GM23338 (cell line): Measurements from ENCODE around the gene HSDL1.

Experiments used
- CTCF ChIP-seq, 2 experiments: fragments of 200-600 bp in 1 of 2; sonication (generic) in 1 of 2; conservative IDR thresholded peaks; 2 replicates each; pipeline versions ENCODE4 v1.5.1 to v1.6.1; 2016 to 2017; ENCODE audit warnings: antibody characterized with exemption in 2 of 2, low read depth in 2 of 2, mild to moderate bottlenecking in 2 of 2, moderate library complexity in 1 of 2
- EZH2 ChIP-seq: fragments of 200-600 bp; sonication (generic); IDR thresholded peaks from one replicate; pipeline ENCODE4 v1.8.0; 2017; ENCODE audit warnings: antibody characterized with exemption, mild to moderate bottlenecking, low read depth; ENCODE audit not compliant: unreplicated experiment
- JUNB ChIP-seq: IDR thresholded peaks from one replicate; pipeline ENCODE4 v1.6.1; 2016; ENCODE audit warnings: antibody characterized with exemption; ENCODE audit not compliant: unreplicated experiment
- POLR2AphosphoS5 ChIP-seq: IDR thresholded peaks from 2 replicates; pipeline ENCODE4 v1.6.1; 2016; ENCODE audit warnings: antibody characterized with exemption, low read depth
- REST ChIP-seq: IDR thresholded peaks from one replicate; pipeline ENCODE4 v1.6.1; 2018; ENCODE audit warnings: antibody characterized with exemption; ENCODE audit not compliant: unreplicated experiment
- STAT1 ChIP-seq: IDR thresholded peaks from one replicate; pipeline ENCODE4 v1.6.1; 2016; ENCODE audit warnings: antibody characterized with exemption; ENCODE audit not compliant: unreplicated experiment
- ZNF462 ChIP-seq: fragments of 250-450 bp; sonication (Bioruptor Pico); IDR thresholded peaks from 2 replicates; pipeline ENCODE4 v1.5.0; 2020; ENCODE audit warnings: mild to moderate bottlenecking, moderate library complexity

- TF ChIP-seq CTCF (conservative IDR thresholded peaks at IDR 0.05; ENCODE audit: low read depth in 2 of 2), result no peak
- no peak for TF ChIP-seq EZH2
- no peak for TF ChIP-seq REST
- TF ChIP-seq POLR2AphosphoS5, result no peak
- no peak for TF ChIP-seq STAT1
- TF ChIP-seq ZNF462 (CRISPR knock-in tag), result no peak
- no peak for TF ChIP-seq JUNB
Measured at GRCh38 chr16:84137769-84138357, 7.1 kb downstream of the HSDL1 start.
